Cortex of kidney (tissue), 1 donor: ENCODE results near the gene TSSC4.

Experiments
- DNase-seq: peaks from one replicate; lab custom pipeline; 2025; lab: John Stamatoyannopoulos, UW

The TSSC4 gene

GRCh38 chr11:2386591-2386990 is 14.0 kb upstream of the TSSC4 start:
- DNase-seq: no peak

GRCh38 chr11:2387266-2387987 is 13.1 kb upstream of the TSSC4 start:
- DNase-seq: no peak

GRCh38 chr11:2388431-2389376 is 11.8 kb upstream of the TSSC4 start:
- DNase-seq: no peak

GRCh38 chr11:2389377-2390026 is 11.0 kb upstream of the TSSC4 start:
- no peak for DNase-seq

- DNase-seq: no peak
These were observed 10.3 kb upstream of the TSSC4 start for GRCh38 chr11:2390091-2390724.

- no peak for DNase-seq
These were observed 9.8 kb upstream of the TSSC4 start for GRCh38 chr11:2390725-2391151.

GRCh38 chr11:2391181-2391975 is 9.2 kb upstream of the TSSC4 start:
- no peak for DNase-seq

- DNase-seq: no peak
These were observed 8.2 kb upstream of the TSSC4 start for GRCh38 chr11:2392241-2392959.

- DNase-seq: no peak
These were observed 7.3 kb upstream of the TSSC4 start for GRCh38 chr11:2393111-2393868.

- DNase-seq: no peak
These were observed 6.4 kb upstream of the TSSC4 start for GRCh38 chr11:2393941-2394817.

GRCh38 chr11:2394818-2395105 is 5.8 kb upstream of the TSSC4 start:
- DNase-seq: no peak

- DNase-seq: no peak
These were observed 5.3 kb upstream of the TSSC4 start for GRCh38 chr11:2395211-2395730.

- no peak for DNase-seq
These were observed 4.7 kb upstream of the TSSC4 start for GRCh38 chr11:2395856-2396255.

- no peak for DNase-seq
These were observed 4.1 kb upstream of the TSSC4 start for GRCh38 chr11:2396471-2396870.

- DNase-seq: no peak
These were observed 3.5 kb upstream of the TSSC4 start for GRCh38 chr11:2397005-2397404.

- DNase-seq: no peak
These were observed 1.7 kb upstream of the TSSC4 start for GRCh38 chr11:2398664-2399355.

- no peak for DNase-seq
These were observed 972 bp upstream of the TSSC4 start for GRCh38 chr11:2399488-2400068.
